NT2/D1 (cell line): ENCODE data around the gene RNF14.
"Not testable (repeated sequence)": the region's sequence is repeated elsewhere in the genome, so short reads cannot be mapped to it uniquely, and the experiment has no call there.

ENCODE experiments used
- DNase-seq: peaks from one replicate; pipeline ENCODE4 v3.0.0-alpha.2; 2011; ENCODE audit warnings: low read depth, low spot score
- H3K27me3 ChIP-seq: 2 replicates; pipeline ENCODE4 v1.6.0; 2011; ENCODE audit warnings: mild to moderate bottlenecking; ENCODE audit not compliant: insufficient read length, insufficient read depth
- H3K36me3 ChIP-seq: 2 replicates; pipeline ENCODE4 v1.6.1; 2011; ENCODE audit warnings: mild to moderate bottlenecking, low read length, mixed read lengths; ENCODE audit not compliant: insufficient read depth, insufficient read length
- H3K4me1 ChIP-seq: 2 replicates; pipeline ENCODE4 v1.5.1; 2011; ENCODE audit not compliant: insufficient read depth, insufficient read length
- H3K4me3 ChIP-seq: 2 replicates; pipeline ENCODE4 v1.5.1; 2011; ENCODE audit warnings: low read depth; ENCODE audit not compliant: insufficient read length
- H3K9ac ChIP-seq: 2 replicates; pipeline ENCODE4 v1.6.0; 2011; ENCODE audit warnings: low read depth; ENCODE audit not compliant: insufficient read length
- H3K9me3 ChIP-seq: 2 replicates; pipeline ENCODE4 v1.5.1; 2011; ENCODE audit warnings: mild to moderate bottlenecking, low read length; ENCODE audit not compliant: insufficient read depth
- SUZ12 ChIP-seq: IDR thresholded peaks from 2 replicates; pipeline ENCODE4 v1.6.1; 2011; ENCODE audit not compliant: insufficient read length, insufficient read depth; ENCODE audit errors: extremely low read depth
- YY1 ChIP-seq: IDR thresholded peaks from 2 replicates; pipeline ENCODE4 v1.6.1; 2011; ENCODE audit not compliant: insufficient read length, insufficient read depth
- ZNF274 ChIP-seq: IDR thresholded peaks from 2 replicates; pipeline ENCODE4 v1.6.1; 2011; ENCODE audit warnings: mild to moderate bottlenecking, low read depth, low read length

Gene RNF14

DNA sequence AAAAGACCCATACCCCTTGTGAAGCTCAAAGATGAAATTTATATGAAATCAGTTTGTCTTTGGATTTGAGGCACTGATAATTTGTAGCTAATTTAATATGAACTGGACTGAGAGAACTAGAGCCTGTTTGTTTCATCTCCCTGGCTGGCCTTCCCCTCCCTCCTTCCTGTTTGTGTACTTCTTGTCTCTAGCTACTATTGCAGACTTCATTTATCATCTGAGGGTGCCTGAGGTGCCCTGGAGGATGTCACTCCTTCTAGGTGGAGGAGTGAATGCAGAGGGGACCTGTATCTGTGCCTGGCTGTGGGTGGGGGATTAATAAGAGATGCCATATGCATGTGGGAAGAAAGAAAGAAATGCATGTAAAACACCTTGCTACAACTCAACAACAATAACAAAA is 66.1 kb downstream of the RNF14 start:
- no peaks in the 10 kb centered on the region for H3K9me3 ChIP-seq
- H3K4me3 ChIP-seq: no peak overlapping the region
- H3K27me3 ChIP-seq: no peaks in the 10 kb centered on the region
- H3K36me3 ChIP-seq: no peaks in the 10 kb centered on the region
- no peak for TF ChIP-seq YY1
- TF ChIP-seq SUZ12: no peak
- no peak for TF ChIP-seq ZNF274
- DNase-seq: no peak
- H3K4me1 ChIP-seq: no peaks in the 10 kb centered on the region
- H3K9ac ChIP-seq: no peak overlapping the region

DNA sequence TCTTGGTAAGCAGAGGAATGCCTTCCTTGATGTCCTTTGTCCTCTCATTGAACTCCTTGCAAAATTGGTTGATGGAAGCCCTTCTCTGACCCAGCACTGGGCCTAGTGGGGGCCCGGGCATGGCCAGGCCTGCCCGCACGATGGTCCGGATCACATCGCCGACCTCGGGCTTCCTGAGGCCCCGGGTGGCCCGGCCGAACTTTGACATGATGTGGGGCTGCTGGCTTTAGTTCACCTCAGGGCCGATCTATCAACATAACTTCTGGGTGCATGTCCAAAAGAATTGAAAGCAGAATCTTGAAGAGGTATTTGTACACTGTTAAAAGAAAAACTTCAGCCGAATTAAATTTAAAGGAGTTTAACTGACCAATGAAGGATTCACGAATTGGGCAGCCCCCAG is 68.0 kb downstream of the RNF14 start:
- Histone ChIP-seq H3K27me3 (no peaks in the 10 kb centered on the region), H3K9ac (no peak overlapping the region), H3K4me1 (no peaks in the 10 kb centered on the region), H3K4me3 (no peak overlapping the region), H3K9me3 (no peaks in the 10 kb centered on the region), H3K36me3 (no peaks in the 10 kb centered on the region)
- no peak for TF ChIP-seq YY1
- TF ChIP-seq SUZ12: no peak
- no peak for TF ChIP-seq ZNF274
- DNase-seq: no peak

DNA sequence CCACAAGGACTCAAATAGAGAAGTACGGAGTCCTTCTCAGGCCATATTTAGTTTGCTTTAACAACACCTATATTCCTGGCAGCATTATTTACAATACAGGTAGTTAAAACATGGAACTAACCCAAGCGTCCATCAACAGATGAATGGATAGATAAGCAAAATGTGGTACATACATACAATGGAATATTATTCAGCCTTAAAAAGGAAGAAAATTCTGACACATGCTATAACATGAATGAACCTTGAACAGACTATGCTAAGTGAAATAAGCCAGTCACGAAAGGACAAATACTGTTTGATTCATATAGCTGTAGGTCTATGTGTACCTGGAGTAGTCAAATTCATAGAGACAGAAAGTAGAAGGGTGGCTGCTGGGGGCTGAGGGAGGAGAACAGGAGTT is 68.7 kb downstream of the RNF14 start:
- H3K4me3 ChIP-seq, H3K4me1 ChIP-seq, DNase-seq, H3K36me3 ChIP-seq, H3K9me3 ChIP-seq, H3K9ac ChIP-seq, H3K27me3 ChIP-seq: not testable (repeated sequence)

DNA sequence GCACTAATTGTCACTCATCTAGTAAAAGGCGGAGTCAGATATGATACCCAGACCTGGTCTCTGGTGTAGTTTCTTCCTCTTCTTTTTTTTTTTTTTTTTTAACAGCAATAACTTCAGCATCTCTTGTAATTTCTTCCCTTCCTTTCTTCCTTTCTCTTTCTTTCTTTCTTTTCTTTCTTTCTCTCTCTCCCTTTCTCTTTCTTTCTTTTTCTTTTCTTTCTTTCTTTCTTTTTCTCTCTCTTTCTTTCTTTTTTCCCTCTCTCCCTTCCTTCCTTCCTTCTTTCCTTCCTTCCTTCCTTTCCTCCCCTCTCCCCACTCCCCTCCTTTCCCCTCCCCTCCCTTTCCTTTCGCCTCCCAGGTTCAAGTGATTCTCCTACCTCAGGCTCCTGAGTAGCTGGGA is 69.8 kb downstream of the RNF14 start:
- Histone ChIP-seq H3K36me3 (no peaks in the 10 kb centered on the region), H3K4me3 (no peak overlapping the region), H3K4me1 (no peaks in the 10 kb centered on the region), H3K27me3 (no peaks in the 10 kb centered on the region), H3K9ac (no peak overlapping the region), H3K9me3 (no peaks in the 10 kb centered on the region)
- no peak for DNase-seq
- TF ChIP-seq ZNF274 (no peak), YY1 (no peak), SUZ12 (no peak)
